A549 (cell line): ENCODE results near the gene UFSP1. TPM values are rescaled to one million over a fixed set of nuclear protein-coding genes. Genes with fewer than 3 reads are reported as not detected.

Experiments
- ATAC-seq, 2 experiments: fragments of 200-7000 bp in 1 of 2; fragments of >200 bp in 1 of 2; cut with Nextera tagmentation in 1 of 2; cut with Tn5 transposase in 1 of 2; 3 replicates each; pipeline versions ENCODE4 v1.8.0 to v1.9.1; 2018 to 2020; ENCODE audit warnings: mild to moderate bottlenecking in 1 of 2, moderate library complexity in 1 of 2
- CTCF ChIA-PET: fragments of 300-600 bp; sonication (Branson Sonifier 250); formaldehyde crosslinking; extraction: SDS; loops from one replicate; lab custom pipeline; 2021; ENCODE audit warnings: antibody characterized with exemption, inconsistent platforms; lab: Yijun Ruan, JAX
- POLR2A ChIA-PET: fragments of 350-600 bp; formaldehyde crosslinking; extraction: SDS; loops from one replicate; lab custom pipeline; 2021; ENCODE audit warnings: antibody characterized with exemption, inconsistent platforms; lab: Yijun Ruan, JAX
- DNase-seq, 2 experiments: peaks; one replicate each; pipeline versions ENCODE4 v3.0.0 to v3.0.0-alpha.2; 2011 to 2016; ENCODE audit warnings: low read depth in 1 of 2, low spot score in 1 of 2
- FAIRE-seq: peaks from 2 replicates; lab custom pipeline; 2011; peaks lifted over from hg19 to GRCh38; lab: Jason Lieb, UNC
- H3K27ac ChIP-seq, 2 experiments: fragments of >200 bp; sonication (Bioruptor Twin); formaldehyde crosslinking; 3 replicates each; pipeline ENCODE4 v1.5.1; 2016 to 2017
- H3K4me1 ChIP-seq: fragments of >200 bp; sonication (Bioruptor Twin); formaldehyde crosslinking; 3 replicates; pipeline ENCODE4 v1.6.1; 2016
- H3K4me2 ChIP-seq: fragments of >200 bp; sonication (Bioruptor Twin); formaldehyde crosslinking; 3 replicates; pipeline ENCODE4 v1.6.1; 2016
- H3K4me3 ChIP-seq: fragments of >200 bp; sonication (Bioruptor Twin); formaldehyde crosslinking; 3 replicates; pipeline ENCODE4 v1.5.1; 2016
- H3K9me3 ChIP-seq: fragments of >200 bp; sonication (Bioruptor Twin); formaldehyde crosslinking; 3 replicates; pipeline ENCODE4 v1.6.1; 2016
- CTCF ChIP-seq: fragments of >200 bp; sonication (Bioruptor Twin); formaldehyde crosslinking; IDR thresholded peaks from 3 replicates; pipeline ENCODE4 v1.5.1; 2016
- FOSB ChIP-seq: fragments of 250-450 bp; sonication (Bioruptor Pico); IDR thresholded peaks from 2 replicates; pipeline ENCODE4 v1.5.0; 2020; ENCODE audit warnings: mild to moderate bottlenecking, moderate library complexity
- HDAC2 ChIP-seq: fragments of 200-600 bp; sonication (generic); IDR thresholded peaks from 2 replicates; pipeline ENCODE4 v1.6.1; 2016
- HEYL ChIP-seq: fragments of 250-450 bp; sonication (Bioruptor Pico); IDR thresholded peaks from 2 replicates; pipeline ENCODE4 v1.8.0; 2021; ENCODE audit warnings: mild to moderate bottlenecking, moderate library complexity
- HMGXB4 ChIP-seq: fragments of 250-450 bp; sonication (Bioruptor Pico); IDR thresholded peaks from 2 replicates; pipeline ENCODE4 v1.5.0; 2021; ENCODE audit warnings: mild to moderate bottlenecking, moderate library complexity, borderline replicate concordance
- JUN ChIP-seq, 2 experiments: fragments of >200 bp; sonication (Bioruptor Twin); formaldehyde crosslinking; IDR thresholded peaks; 2 replicates in 1 of 2; 3 replicates in 1 of 2; pipeline ENCODE4 v1.6.1; 2016 to 2017
- KDM1A ChIP-seq: fragments of 200-600 bp; sonication (generic); IDR thresholded peaks from 2 replicates; pipeline ENCODE4 v1.6.1; 2016; ENCODE audit warnings: low read depth, mild to moderate bottlenecking
- KDM5A ChIP-seq: fragments of 200-600 bp; sonication (generic); IDR thresholded peaks from 2 replicates; pipeline ENCODE4 v1.6.1; 2016; ENCODE audit warnings: antibody characterized with exemption, mild to moderate bottlenecking
- MYC ChIP-seq: IDR thresholded peaks from 2 replicates; pipeline ENCODE4 v1.6.1; 2012; ENCODE audit warnings: mild to moderate bottlenecking, inconsistent platforms, low read length, improper control_type of control experiment, borderline replicate concordance
- NPAS2 ChIP-seq: fragments of 250-450 bp; sonication (Bioruptor Pico); IDR thresholded peaks from 2 replicates; pipeline ENCODE4 v1.8.0; 2022; ENCODE audit warnings: mild to moderate bottlenecking, moderate library complexity, borderline replicate concordance
- PHF8 ChIP-seq: fragments of 200-600 bp; sonication (generic); IDR thresholded peaks from 2 replicates; pipeline ENCODE4 v1.6.1; 2016; ENCODE audit warnings: low read depth, mild to moderate bottlenecking, antibody characterized with exemption, moderate library complexity, borderline replicate concordance
- POLR2A ChIP-seq: IDR thresholded peaks from 2 replicates; pipeline ENCODE4 v1.6.1; 2012; ENCODE audit warnings: mild to moderate bottlenecking, low read length
- RAD21 ChIP-seq, 2 experiments: fragments of >200 bp in 1 of 2; sonication (Bioruptor Twin) in 1 of 2; formaldehyde crosslinking in 1 of 2; IDR thresholded peaks in 1 of 2; conservative IDR thresholded peaks in 1 of 2; 2 replicates in 1 of 2; 3 replicates in 1 of 2; pipeline ENCODE4 v1.6.1; 2012 to 2018; ENCODE audit warnings: inconsistent platforms in 1 of 2
- RARB ChIP-seq: fragments of 250-450 bp; sonication (Bioruptor Pico); IDR thresholded peaks from 2 replicates; pipeline ENCODE4 v1.8.0; 2021; ENCODE audit warnings: mild to moderate bottlenecking, moderate library complexity
- RFX5 ChIP-seq: fragments of 450-650 bp; IDR thresholded peaks from 2 replicates; pipeline ENCODE4 v1.7.1; 2014; ENCODE audit warnings: antibody characterized with exemption, mild to moderate bottlenecking, moderate library complexity
- SMC3 ChIP-seq: fragments of >200 bp; sonication (Bioruptor Twin); formaldehyde crosslinking; IDR thresholded peaks from 3 replicates; pipeline ENCODE4 v1.6.1; 2018; ENCODE audit warnings: inconsistent platforms
- TP53 ChIP-seq: fragments of 250-450 bp; sonication (Bioruptor Pico); IDR thresholded peaks from 2 replicates; pipeline ENCODE4 v1.5.0; 2021; ENCODE audit warnings: mild to moderate bottlenecking, moderate library complexity
- USF2 ChIP-seq: fragments of 450-650 bp; IDR thresholded peaks from 2 replicates; pipeline ENCODE4 v1.6.1; 2014; ENCODE audit warnings: antibody characterized with exemption
- ZSCAN20 ChIP-seq: fragments of 250-450 bp; sonication (Bioruptor Pico); IDR thresholded peaks from 2 replicates; pipeline ENCODE4 v1.8.0; 2022; ENCODE audit warnings: mild to moderate bottlenecking, moderate library complexity
- WGBS: methylation state at CpG from one replicate; pipeline ENCODE4 v1.1.6; 2017; ENCODE audit errors: missing lambda C conversion rate; 5-methylcytosine and 5-hydroxymethylcytosine counted together
- polyA plus RNA-seq, 4 experiments: library from polyadenylated mRNA; depleted of rRNA in 3 of 4; stranded (reverse); fragments of >200 nt; fragmentation: RNase III in 1 of 4; extraction: RNeasy Plus Mini Kit Qiagen cat#74134 plus additional on column Dnase treatment in 1 of 4; gene quantifications; 2 replicates in 3 of 4; 3 replicates in 1 of 4; pipeline ENCODE4 v1.2.3, GENCODE V29; 2011 to 2017
- TF ChIP-seq, protein P1 (sequence below): IDR thresholded peaks from 2 replicates; pipeline ENCODE4 v1.6.1; 2012
- TF ChIP-seq, protein P2 (sequence below): fragments of 150-350 bp; IDR thresholded peaks from 2 replicates; pipeline ENCODE4 v1.6.1; 2014; ENCODE audit warnings: low read depth, mild to moderate bottlenecking, low read length
- TF ChIP-seq, protein P3 (sequence below): IDR thresholded peaks from 2 replicates; pipeline ENCODE4 v1.6.1; 2012; ENCODE audit warnings: low read depth, borderline replicate concordance

The UFSP1 gene
- polyA plus RNA-seq, 2 of the 4 experiments (the other 2 are of a cell fraction) = 1.9 to 6.9 TPM

- no peaks in the 10 kb centered on the region for H3K9me3 ChIP-seq
- ATAC-seq = peak; percentile 98 to 99
- no peak for FAIRE-seq
- POLR2A ChIA-PET = interaction anchor here (1.1 to 2.9 kb wide), 7 partner anchors 23 to 147 kb away, joined by 3 to 19 read pairs (median 7); partner anchors contain the start of genes EPHB4, POP7, SRRT and UFSP1
- TF ChIP-seq PHF8 (peak; percentile 38; the same call in 1 of the 2 replicates), RARB (CRISPR knock-in tag) (no peak), HDAC2 (peak; percentile 80; the same call in 1 of the 2 replicates), RAD21 (conservative IDR thresholded peaks at IDR 0.05 in 1 of 2, IDR thresholded peaks at IDR 0.05 in 1 of 2) (peak; percentile 94 to 98), RFX5 (no peak), KDM1A (0 out of 2 replicates have a peak, but pooled peaks have one; percentile 28), NPAS2 (CRISPR knock-in tag) (peak; percentile 64; the same call in 1 of the 2 replicates), POLR2A (peak; percentile 48; the same call in 1 of the 2 replicates), CTCF (peak; percentile 95), ZSCAN20 (CRISPR knock-in tag) (0 out of 2 replicates have a peak, but pooled peaks have one; percentile 25), HMGXB4 (CRISPR knock-in tag) (no peak), JUN (IDR thresholded peaks at IDR 0.05) (peak in 1 of 2 experiments; percentile 32; a peak in 1 of 5 replicates), FOSB (no peak), USF2 (peak; percentile 52), MYC (peak; percentile 72), HEYL (no peak), TP53 (CRISPR knock-in tag) (no peak), KDM5A (peak; percentile 94), SMC3 (peak; percentile 95)
- TF ChIP-seq, protein P1, sequence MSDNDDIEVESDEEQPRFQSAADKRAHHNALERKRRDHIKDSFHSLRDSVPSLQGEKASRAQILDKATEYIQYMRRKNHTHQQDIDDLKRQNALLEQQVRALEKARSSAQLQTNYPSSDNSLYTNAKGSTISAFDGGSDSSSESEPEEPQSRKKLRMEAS = peak; percentile 98
- TF ChIP-seq, protein P2, sequence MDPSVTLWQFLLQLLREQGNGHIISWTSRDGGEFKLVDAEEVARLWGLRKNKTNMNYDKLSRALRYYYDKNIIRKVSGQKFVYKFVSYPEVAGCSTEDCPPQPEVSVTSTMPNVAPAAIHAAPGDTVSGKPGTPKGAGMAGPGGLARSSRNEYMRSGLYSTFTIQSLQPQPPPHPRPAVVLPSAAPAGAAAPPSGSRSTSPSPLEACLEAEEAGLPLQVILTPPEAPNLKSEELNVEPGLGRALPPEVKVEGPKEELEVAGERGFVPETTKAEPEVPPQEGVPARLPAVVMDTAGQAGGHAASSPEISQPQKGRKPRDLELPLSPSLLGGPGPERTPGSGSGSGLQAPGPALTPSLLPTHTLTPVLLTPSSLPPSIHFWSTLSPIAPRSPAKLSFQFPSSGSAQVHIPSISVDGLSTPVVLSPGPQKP = no peak
- TF ChIP-seq, protein P3, sequence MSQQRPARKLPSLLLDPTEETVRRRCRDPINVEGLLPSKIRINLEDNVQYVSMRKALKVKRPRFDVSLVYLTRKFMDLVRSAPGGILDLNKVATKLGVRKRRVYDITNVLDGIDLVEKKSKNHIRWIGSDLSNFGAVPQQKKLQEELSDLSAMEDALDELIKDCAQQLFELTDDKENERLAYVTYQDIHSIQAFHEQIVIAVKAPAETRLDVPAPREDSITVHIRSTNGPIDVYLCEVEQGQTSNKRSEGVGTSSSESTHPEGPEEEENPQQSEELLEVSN = peak; percentile 49; the same call in 1 of the 2 replicates
- peak within 1 kb of the TSS; percentile 77 for H3K4me3 ChIP-seq
- DNase-seq = peak; percentile 86 to 98
- H3K4me1 ChIP-seq = 0 out of 3 replicates have a peak, but pooled peaks cover 4% of the 10 kb centered on the region
- H3K27ac ChIP-seq = peak within 1 kb of the TSS; percentile 76 to 85
- CTCF ChIA-PET = interaction anchor here (0.7 to 15.9 kb wide), 62 partner anchors 10 to 714 kb away, joined by 3 to 280 read pairs (median 5); partner anchors contain the start of genes ACHE, EPHB4, EPO and POP7
- H3K4me2 ChIP-seq = peak within 1 kb of the TSS; percentile 96
- under 1% methylated on average over 16 of the region's 71 CpGs for WGBS
Observed at GRCh38 chr7:100852048-100852872, 37.3 kb downstream of the UFSP1 start, which contains the start of gene SLC12A9. Gene SLC12A9 (plus strand): TSS chr7:100852713. CDS start chr7:100854198, 1,485 bp downstream.
